HG03097 (cell line): Measurements from ENCODE around the gene MAST4.

ENCODE experiments used
- ATAC-seq: cut with Tn5 transposase; IDR thresholded peaks from one replicate; pipeline ENCODE4 v1.9.1; 2021; ENCODE audit not compliant: unreplicated experiment, low FRiP score

MAST4 gene

GRCh38 chr5:67051164-67051563 is 455.0 kb downstream of the MAST4 start:
- no peak for ATAC-seq

- ATAC-seq: no peak
Measured at GRCh38 chr5:67052034-67052433, 455.8 kb downstream of the MAST4 start.

DNA sequence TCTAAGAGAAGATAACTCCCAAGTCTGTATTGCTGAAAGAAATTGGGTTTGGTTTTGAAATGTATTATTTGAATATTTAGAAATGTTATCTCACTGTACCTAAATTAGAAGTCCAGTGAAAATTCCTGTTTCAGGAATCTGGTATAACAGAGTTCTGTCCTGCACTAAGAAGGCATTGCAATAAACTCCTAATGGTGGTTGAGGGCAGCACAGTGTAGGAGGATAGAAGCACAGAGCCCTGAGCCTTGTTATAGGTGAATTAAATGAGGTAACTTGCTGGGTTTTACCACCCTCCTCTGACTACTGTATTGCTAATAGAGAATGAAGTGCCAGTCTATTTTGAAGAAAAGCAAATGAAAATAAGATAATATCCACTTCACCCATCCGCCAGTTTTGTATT is 457.0 kb downstream of the MAST4 start:
- ATAC-seq: no peak

DNA sequence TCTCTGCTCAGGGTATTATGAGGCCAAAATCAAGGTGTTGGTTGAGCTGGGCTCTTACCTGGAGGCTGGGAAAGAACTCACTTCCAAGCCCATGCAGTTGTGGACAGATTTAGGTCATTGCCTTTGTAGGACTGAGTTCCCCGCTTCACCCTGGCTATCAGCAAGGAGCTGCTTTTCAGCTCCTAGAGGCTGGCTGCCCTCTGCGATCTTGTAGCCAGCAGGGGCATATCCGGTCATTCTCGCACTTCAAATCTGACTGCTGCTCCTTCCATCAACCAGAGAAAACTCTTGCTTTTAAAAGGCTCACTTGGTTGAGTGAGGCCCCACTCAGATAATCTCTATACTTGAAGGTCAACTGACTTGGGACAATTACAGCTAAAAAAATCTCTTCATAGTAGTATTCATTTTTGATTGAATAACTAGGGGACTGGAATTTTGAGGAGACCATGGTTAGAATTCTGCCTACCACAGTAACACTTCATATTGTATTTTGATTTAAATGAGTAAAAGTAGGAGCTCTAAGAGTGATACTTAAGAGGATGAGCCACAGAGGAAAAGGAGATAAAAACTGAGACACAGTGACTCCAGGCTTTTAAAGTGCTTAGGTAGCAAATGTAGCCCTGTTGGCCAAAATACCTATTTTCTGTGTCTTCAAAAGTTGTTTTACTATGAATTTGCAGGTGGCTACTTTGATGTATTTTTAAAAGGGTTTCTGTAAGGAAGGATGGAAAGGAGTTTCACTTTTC is 463.0 kb downstream of the MAST4 start:
- ATAC-seq: no peak

- ATAC-seq: no peak
Measured at GRCh38 chr5:67059744-67060490, 463.7 kb downstream of the MAST4 start.

DNA sequence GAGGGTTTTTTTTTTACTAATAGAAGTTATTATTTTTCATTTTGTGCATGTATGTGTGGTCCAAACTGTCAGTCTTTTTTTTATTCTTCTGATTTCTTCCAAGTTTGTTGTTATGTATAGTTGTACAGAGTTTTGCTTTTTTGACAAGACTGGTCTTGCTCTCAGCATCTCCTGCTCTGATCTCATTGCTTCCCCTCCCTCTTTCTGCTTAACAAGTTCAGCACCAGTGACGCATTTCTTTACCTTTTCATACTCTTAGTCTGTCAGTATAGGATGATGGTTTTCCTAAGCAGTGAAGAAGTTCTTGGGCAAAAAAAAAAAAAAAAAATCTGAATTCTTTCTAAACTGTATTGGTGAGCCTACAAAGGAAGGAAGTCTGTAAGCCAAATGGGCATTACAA is 465.3 kb downstream of the MAST4 start:
- no peak for ATAC-seq

DNA sequence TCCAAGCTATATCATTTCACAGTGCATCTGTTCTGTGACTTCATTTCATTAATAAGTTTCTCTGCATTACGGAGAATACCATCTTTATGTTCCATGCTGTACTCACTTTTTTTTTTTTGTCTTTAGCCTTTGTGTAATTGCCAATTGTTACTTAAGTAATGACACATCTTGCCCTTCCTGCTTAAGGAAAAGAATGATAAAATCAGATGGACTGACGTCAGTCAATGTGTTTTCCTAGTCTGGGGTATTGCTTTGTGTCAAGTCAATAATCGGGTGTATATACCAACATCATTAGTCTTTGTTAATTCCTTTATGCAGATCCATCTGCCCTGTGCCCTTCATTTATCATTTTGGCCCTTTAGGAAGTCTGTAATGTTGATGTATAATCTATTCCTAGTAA is 466.9 kb downstream of the MAST4 start:
- ATAC-seq: no peak

DNA sequence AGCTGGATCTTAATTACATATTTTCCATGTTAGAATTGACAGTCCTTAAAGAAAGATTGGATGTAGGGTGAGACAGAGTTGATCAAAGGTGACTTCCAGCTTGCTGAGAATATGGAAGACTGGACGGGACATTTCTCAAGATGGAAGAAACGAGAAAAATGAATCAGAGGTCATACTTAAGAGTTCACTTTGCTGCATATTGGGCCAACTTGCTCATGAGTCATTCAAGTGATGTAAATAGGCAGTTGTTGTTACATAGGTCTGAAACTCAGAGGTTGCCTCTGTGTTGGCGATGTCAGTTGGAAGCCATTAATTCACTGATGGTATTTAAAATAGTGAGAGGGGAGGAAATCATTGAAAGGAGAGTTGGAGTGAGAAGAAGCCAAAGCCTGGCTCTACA is 467.6 kb downstream of the MAST4 start:
- no peak for ATAC-seq

DNA sequence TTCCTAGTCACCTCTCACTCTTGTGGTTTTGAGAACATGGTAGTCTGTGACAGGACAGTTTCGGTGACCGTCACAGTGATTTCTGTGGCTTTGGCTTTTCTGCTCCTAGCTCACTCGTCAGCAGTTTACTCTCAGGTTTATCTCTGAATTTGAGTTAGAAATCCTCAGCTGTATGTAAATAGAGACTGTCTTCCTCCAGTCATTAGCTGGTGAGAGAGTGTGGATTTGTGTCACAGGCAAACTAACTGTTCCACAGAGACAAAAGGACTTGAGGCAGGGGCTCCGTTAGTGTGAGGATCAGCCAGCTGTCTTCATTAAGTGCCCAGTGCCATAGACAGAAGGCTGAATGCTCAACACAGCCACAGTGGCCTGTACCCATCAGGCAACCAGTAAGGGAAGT is 469.0 kb downstream of the MAST4 start:
- no peak for ATAC-seq

DNA sequence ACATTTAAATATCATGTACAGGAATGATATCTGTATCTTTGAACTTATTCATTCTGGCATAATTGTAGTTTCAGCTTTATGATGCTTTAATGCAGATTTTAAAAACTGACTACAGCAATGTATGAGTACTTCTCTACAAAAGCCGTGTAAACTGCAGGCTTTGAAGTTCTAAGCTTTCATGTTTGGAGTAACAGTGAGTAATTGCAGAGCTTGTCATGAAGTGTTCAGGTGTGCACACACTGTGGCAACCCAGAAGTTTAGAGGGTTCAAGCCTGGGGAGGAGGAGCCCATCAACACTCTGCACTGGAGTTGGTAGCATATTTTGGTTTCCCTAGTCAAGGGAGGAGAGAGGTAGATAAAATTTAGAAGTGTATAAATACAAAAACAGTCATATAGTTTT is 469.5 kb downstream of the MAST4 start:
- ATAC-seq: no peak

DNA sequence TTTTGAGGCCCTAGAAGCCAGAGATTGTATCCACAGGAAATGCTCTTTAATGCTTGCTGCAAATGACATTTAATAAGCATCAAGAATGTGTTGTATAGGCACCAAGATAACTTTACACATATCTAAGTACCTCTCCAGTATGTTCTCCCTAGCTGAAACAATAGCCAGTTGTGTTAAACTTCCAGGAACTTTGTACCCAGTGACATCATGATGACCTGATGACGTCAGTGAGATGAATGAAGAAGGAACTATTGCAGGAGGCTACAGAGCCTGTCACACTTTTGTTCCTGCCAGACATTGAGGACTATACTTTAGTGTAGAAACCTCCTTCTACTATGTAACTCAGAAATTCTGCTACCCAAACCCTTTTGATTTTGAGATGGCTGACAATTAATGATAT is 470.6 kb downstream of the MAST4 start:
- no peak for ATAC-seq

- ATAC-seq: no peak
Measured at GRCh38 chr5:67073045-67073680, 477.0 kb downstream of the MAST4 start.

GRCh38 chr5:67077296-67077695 is 481.1 kb downstream of the MAST4 start:
- no peak for ATAC-seq

GRCh38 chr5:67081261-67081660 is 485.1 kb downstream of the MAST4 start:
- no peak for ATAC-seq

- ATAC-seq: no peak
Measured at GRCh38 chr5:67082941-67083340, 486.7 kb downstream of the MAST4 start.

- ATAC-seq: no peak
Measured at GRCh38 chr5:67085616-67086015, 489.4 kb downstream of the MAST4 start.

DNA sequence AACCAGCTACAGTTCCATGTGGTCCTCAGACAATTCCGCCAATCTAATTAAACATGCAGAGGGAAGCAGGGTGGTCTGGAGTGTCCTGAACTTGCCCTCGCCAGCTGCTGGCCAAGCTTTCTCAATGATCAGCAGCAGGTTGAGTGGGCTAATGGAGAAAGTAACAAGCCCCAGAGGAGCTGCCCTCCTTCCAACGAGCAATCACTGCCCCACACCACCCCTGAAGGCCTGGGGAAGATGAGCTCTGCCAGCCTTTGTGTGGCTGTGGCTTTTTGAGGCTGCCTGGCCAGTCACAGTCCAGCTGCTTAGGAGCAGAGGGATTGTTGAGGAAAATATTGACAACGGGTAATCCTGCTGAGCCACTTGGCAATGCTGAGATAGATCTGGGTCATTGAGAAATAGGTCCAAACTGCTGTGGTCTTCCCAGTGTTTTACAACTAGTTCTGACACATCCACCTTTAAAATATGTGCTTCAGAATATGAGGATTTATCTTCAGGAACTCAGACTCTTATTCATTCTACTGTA is 493.1 kb downstream of the MAST4 start:
- no peak for ATAC-seq

GRCh38 chr5:67090040-67090439 is 493.8 kb downstream of the MAST4 start:
- ATAC-seq: no peak

GRCh38 chr5:67090593-67090992 is 494.4 kb downstream of the MAST4 start:
- no peak for ATAC-seq

- ATAC-seq: no peak
Measured at GRCh38 chr5:67092535-67092934, 496.3 kb downstream of the MAST4 start.

- ATAC-seq: no peak
Measured at GRCh38 chr5:67093279-67093678, 497.1 kb downstream of the MAST4 start.
